ENCODE measurements around the gene FAM234B. TPM values are rescaled to one million over a fixed set of nuclear protein-coding genes. Genes with fewer than 3 reads are reported as not detected.

Gene FAM234B
- total RNA-seq, 1 experiment from 2014 or later, result 20.8 TPM

DNA sequence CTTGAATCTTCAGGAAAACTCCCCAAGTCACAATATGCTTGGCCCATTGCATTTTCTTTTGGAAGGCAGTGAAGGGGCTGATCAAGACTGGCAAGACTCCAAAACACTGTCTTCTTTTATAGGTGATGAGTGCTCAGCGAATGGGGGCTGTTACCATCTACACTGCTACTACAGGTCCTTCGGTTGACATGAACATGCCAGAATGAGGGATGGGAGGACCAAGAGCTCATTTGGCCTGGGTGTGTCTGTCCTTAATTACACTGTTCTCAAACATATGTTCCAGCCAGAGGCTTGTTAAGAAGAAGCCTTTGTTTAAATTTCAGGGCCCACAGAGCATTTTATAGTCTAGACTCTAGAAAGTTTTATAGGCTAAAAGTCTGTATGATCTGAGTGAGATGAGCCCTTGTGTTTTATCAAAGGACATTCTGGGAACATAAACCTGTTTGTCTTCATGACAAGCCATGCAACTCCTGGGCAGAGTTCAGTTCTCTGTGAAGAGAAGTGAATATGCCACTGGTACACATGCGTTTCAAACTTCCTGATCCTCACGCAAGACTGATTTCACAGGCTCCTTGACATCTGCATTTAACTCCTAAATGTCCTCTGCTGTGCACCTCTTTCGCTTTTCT is 4.7 kb upstream of the FAM234B start:
- no peak overlapping the region for H3K4ac ChIP-seq (ENCODE audit: low read depth, low read length)
- Mint-ChIP-seq H3K9me3 (no peaks in the 10 kb centered on the region), H3K36me3 (ENCODE audit: insufficient read depth in 1 of 3, low read depth in 3 of 3) (no peaks in the 10 kb centered on the region), H3K4me1 (peaks cover 14 to 26% of the 10 kb centered on the region in 2 experiments), H3K27me3 (ENCODE audit: low read depth) (peaks cover 15% of the 10 kb centered on the region), H3K27ac (no peak overlapping the region), H3K4me3 (no peak overlapping the region)
- H4K91ac ChIP-seq (ENCODE audit: insufficient read length, low read depth, low read length), result no peak overlapping the region
- TF ChIP-seq, protein P1, sequence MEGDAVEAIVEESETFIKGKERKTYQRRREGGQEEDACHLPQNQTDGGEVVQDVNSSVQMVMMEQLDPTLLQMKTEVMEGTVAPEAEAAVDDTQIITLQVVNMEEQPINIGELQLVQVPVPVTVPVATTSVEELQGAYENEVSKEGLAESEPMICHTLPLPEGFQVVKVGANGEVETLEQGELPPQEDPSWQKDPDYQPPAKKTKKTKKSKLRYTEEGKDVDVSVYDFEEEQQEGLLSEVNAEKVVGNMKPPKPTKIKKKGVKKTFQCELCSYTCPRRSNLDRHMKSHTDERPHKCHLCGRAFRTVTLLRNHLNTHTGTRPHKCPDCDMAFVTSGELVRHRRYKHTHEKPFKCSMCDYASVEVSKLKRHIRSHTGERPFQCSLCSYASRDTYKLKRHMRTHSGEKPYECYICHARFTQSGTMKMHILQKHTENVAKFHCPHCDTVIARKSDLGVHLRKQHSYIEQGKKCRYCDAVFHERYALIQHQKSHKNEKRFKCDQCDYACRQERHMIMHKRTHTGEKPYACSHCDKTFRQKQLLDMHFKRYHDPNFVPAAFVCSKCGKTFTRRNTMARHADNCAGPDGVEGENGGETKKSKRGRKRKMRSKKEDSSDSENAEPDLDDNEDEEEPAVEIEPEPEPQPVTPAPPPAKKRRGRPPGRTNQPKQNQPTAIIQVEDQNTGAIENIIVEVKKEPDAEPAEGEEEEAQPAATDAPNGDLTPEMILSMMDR (conservative IDR thresholded peaks at IDR 0.05), result no peak
- no peaks in the 10 kb centered on the region for H3K9me3 ChIP-seq (ENCODE audit: control insufficient read depth, low read depth, low read length)
- H3T11ph ChIP-seq (ENCODE audit: low read length), result no peak overlapping the region
- DNase-seq, result no peak
- no peak overlapping the region for H2BK20ac ChIP-seq (ENCODE audit: low read depth, low read length, poor library complexity, severe bottlenecking)
- no peak overlapping the region for H3K14ac ChIP-seq (ENCODE audit: insufficient read depth, low read length)
- no peak overlapping the region for H3K23ac ChIP-seq (ENCODE audit: insufficient read length, low read depth, low read length)
- H3K27ac ChIP-seq (ENCODE audit: insufficient read length, low read depth, low read length), result no peak overlapping the region
- H3K4me2 ChIP-seq (ENCODE audit: insufficient read depth, insufficient read length, low read length), result no peak overlapping the region
- no CpG with 5 or more reads among the region's 5 CpGs for WGBS (ENCODE audit: extremely low coverage, insufficient read length, low lambda C conversion rate)
- no peak overlapping the region for H2BK12ac ChIP-seq (ENCODE audit: insufficient read length, low read depth, low read length)
- H4K5ac ChIP-seq (ENCODE audit: insufficient read length, low read depth, low read length), result no peak overlapping the region
- no peak overlapping the region for H2BK5ac ChIP-seq (ENCODE audit: insufficient read length, low read length)
- H3K23me2 ChIP-seq (ENCODE audit: insufficient read length, low read depth, low read length, poor library complexity, severe bottlenecking), result peaks cover 3% of the 10 kb centered on the region
- no peak overlapping the region for H2BK120ac ChIP-seq (ENCODE audit: low read depth, low read length, poor library complexity, severe bottlenecking)
- H2BK15ac ChIP-seq (ENCODE audit: low read depth, low read length), result no peak overlapping the region
- H4K20me1 ChIP-seq (ENCODE audit: control insufficient read depth, insufficient read depth, insufficient read length), result no peaks in the 10 kb centered on the region
- no peaks in the 10 kb centered on the region; the same call in 1 of the 2 replicates for H3K4me1 ChIP-seq (ENCODE audit: insufficient read depth, low read length)
- no peak overlapping the region for H3K18ac ChIP-seq (ENCODE audit: insufficient read length, low read depth, low read length)
- H3K27me3 ChIP-seq (ENCODE audit: insufficient read depth, low read length), result no peaks in the 10 kb centered on the region
- no peaks in the 10 kb centered on the region for H3K79me1 ChIP-seq (ENCODE audit: insufficient read depth, low read depth, low read length, poor library complexity, severe bottlenecking)
- H3K79me2 ChIP-seq (ENCODE audit: insufficient read depth, low read length), result no peaks in the 10 kb centered on the region
- no peak overlapping the region for H3K56ac ChIP-seq (ENCODE audit: insufficient read length, low read depth, low read length)
- H3K9ac ChIP-seq (ENCODE audit: extremely low read depth, insufficient read length, low read length), result no peak overlapping the region
- H2AFZ ChIP-seq (ENCODE audit: low read length), result no peak overlapping the region
- no peak overlapping the region for H4K8ac ChIP-seq (replicated peaks; ENCODE audit: insufficient read length, low read depth, low read length)
- no peak overlapping the region for H2AK5ac ChIP-seq (ENCODE audit: insufficient read length, low read length)
